ENCODE data around the gene DNAAF5.

Gene DNAAF5

GRCh38 chr7:753190-753589 lies 26.7 kb downstream of the DNAAF5 start:
- FAIRE-seq, result no peak
- DNase-seq (ENCODE audit: insufficient read length, low spot score), result no peak
- no peak for TF ChIP-seq SPI1 (IDR thresholded peaks at IDR 0.05; ENCODE audit: low read depth, low read length)
- TF ChIP-seq PAX5 (IDR thresholded peaks at IDR 0.05; ENCODE audit: insufficient read depth, low read length, severe bottlenecking), result no peak
- TF ChIP-seq POU2F2 (IDR thresholded peaks at IDR 0.05; ENCODE audit: low read depth, low read length), result no peak
- no peak for TF ChIP-seq POLR2AphosphoS5 (IDR thresholded peaks at IDR 0.05; ENCODE audit: low read depth, low read length)

- TF ChIP-seq TAF1 (IDR thresholded peaks at IDR 0.05; ENCODE audit: low read depth, low read length) (no peak), POLR2A (IDR thresholded peaks at IDR 0.05; ENCODE audit: low read depth, low read length) (no peak), PAX5 (IDR thresholded peaks at IDR 0.05; ENCODE audit: insufficient read depth, low read length, severe bottlenecking) (no peak), SPI1 (IDR thresholded peaks at IDR 0.05; ENCODE audit: low read depth, low read length) (no peak), POLR2AphosphoS5 (IDR thresholded peaks at IDR 0.05; ENCODE audit: low read depth, low read length) (no peak)
- FAIRE-seq, result no peak
- no peak for DNase-seq (ENCODE audit: insufficient read length, low spot score)
These were observed 28.3 kb downstream of the DNAAF5 start for GRCh38 chr7:754531-755412.

GRCh38 chr7:755413-755805 lies 28.9 kb downstream of the DNAAF5 start:
- no peak for TF ChIP-seq SPI1 (IDR thresholded peaks at IDR 0.05; ENCODE audit: low read depth, low read length)
- no peak for TF ChIP-seq POLR2AphosphoS5 (IDR thresholded peaks at IDR 0.05; ENCODE audit: low read depth, low read length)
- no peak for TF ChIP-seq POU2F2 (IDR thresholded peaks at IDR 0.05; ENCODE audit: low read depth, low read length)
- TF ChIP-seq PAX5 (IDR thresholded peaks at IDR 0.05; ENCODE audit: insufficient read depth, low read length, severe bottlenecking), result no peak
- TF ChIP-seq POLR2A (IDR thresholded peaks at IDR 0.05; ENCODE audit: low read depth, low read length), result no peak
- no peak for TF ChIP-seq TAF1 (IDR thresholded peaks at IDR 0.05; ENCODE audit: low read depth, low read length)
- no peak for FAIRE-seq
- DNase-seq (ENCODE audit: insufficient read length, low spot score), result no peak

- TF ChIP-seq TAF1 (IDR thresholded peaks at IDR 0.05; ENCODE audit: low read depth, low read length) (no peak), SPI1 (IDR thresholded peaks at IDR 0.05; ENCODE audit: low read depth, low read length) (no peak), POLR2AphosphoS5 (IDR thresholded peaks at IDR 0.05; ENCODE audit: low read depth, low read length) (no peak), POU2F2 (IDR thresholded peaks at IDR 0.05; ENCODE audit: low read depth, low read length) (no peak), POLR2A (IDR thresholded peaks at IDR 0.05; ENCODE audit: low read depth, low read length) (no peak), PAX5 (IDR thresholded peaks at IDR 0.05; ENCODE audit: insufficient read depth, low read length, severe bottlenecking) (no peak)
- FAIRE-seq, result no peak
These were observed 29.9 kb downstream of the DNAAF5 start for GRCh38 chr7:756231-756927.

GRCh38 chr7:756928-757560 lies 30.5 kb downstream of the DNAAF5 start:
- FAIRE-seq (no peak), DNase-seq (ENCODE audit: insufficient read length, low spot score) (no peak)
- TF ChIP-seq SPI1 (IDR thresholded peaks at IDR 0.05; ENCODE audit: low read depth, low read length) (no peak), POLR2AphosphoS5 (IDR thresholded peaks at IDR 0.05; ENCODE audit: low read depth, low read length) (no peak), POLR2A (IDR thresholded peaks at IDR 0.05; ENCODE audit: low read depth, low read length) (no peak), POU2F2 (IDR thresholded peaks at IDR 0.05; ENCODE audit: low read depth, low read length) (no peak)

More at GRCh38 chr7:756231-756927, 29.9 kb downstream of the DNAAF5 start:
- no peak for DNase-seq (ENCODE audit: insufficient read length, low spot score)

GRCh38 chr7:757741-758163 lies 31.3 kb downstream of the DNAAF5 start:
- no peak for FAIRE-seq
- TF ChIP-seq POU2F2 (IDR thresholded peaks at IDR 0.05; ENCODE audit: low read depth, low read length), result no peak
- TF ChIP-seq SPI1 (IDR thresholded peaks at IDR 0.05; ENCODE audit: low read depth, low read length), result no peak
- TF ChIP-seq POLR2A (IDR thresholded peaks at IDR 0.05; ENCODE audit: low read depth, low read length), result no peak
- TF ChIP-seq PAX5 (IDR thresholded peaks at IDR 0.05; ENCODE audit: insufficient read depth, low read length, severe bottlenecking), result no peak
- TF ChIP-seq POLR2AphosphoS5 (IDR thresholded peaks at IDR 0.05; ENCODE audit: low read depth, low read length), result no peak
- no peak for TF ChIP-seq TAF1 (IDR thresholded peaks at IDR 0.05; ENCODE audit: low read depth, low read length)
- DNase-seq (ENCODE audit: insufficient read length, low spot score), result no peak

- no peak for FAIRE-seq
- no peak for DNase-seq (ENCODE audit: insufficient read length, low spot score)
- TF ChIP-seq TAF1 (IDR thresholded peaks at IDR 0.05; ENCODE audit: low read depth, low read length) (no peak), SPI1 (IDR thresholded peaks at IDR 0.05; ENCODE audit: low read depth, low read length) (no peak), POU2F2 (IDR thresholded peaks at IDR 0.05; ENCODE audit: low read depth, low read length) (no peak), POLR2A (IDR thresholded peaks at IDR 0.05; ENCODE audit: low read depth, low read length) (no peak), POLR2AphosphoS5 (IDR thresholded peaks at IDR 0.05; ENCODE audit: low read depth, low read length) (no peak), PAX5 (IDR thresholded peaks at IDR 0.05; ENCODE audit: insufficient read depth, low read length, severe bottlenecking) (no peak)
These were observed 33.1 kb downstream of the DNAAF5 start for GRCh38 chr7:759569-759968.

GRCh38 chr7:760006-760405 lies 33.5 kb downstream of the DNAAF5 start:
- FAIRE-seq (no peak), DNase-seq (ENCODE audit: insufficient read length, low spot score) (no peak)
- TF ChIP-seq PAX5 (IDR thresholded peaks at IDR 0.05; ENCODE audit: insufficient read depth, low read length, severe bottlenecking) (no peak), SPI1 (IDR thresholded peaks at IDR 0.05; ENCODE audit: low read depth, low read length) (no peak), POU2F2 (IDR thresholded peaks at IDR 0.05; ENCODE audit: low read depth, low read length) (no peak), POLR2AphosphoS5 (IDR thresholded peaks at IDR 0.05; ENCODE audit: low read depth, low read length) (no peak)

- DNase-seq (ENCODE audit: insufficient read length, low spot score), result no peak
- TF ChIP-seq PAX5 (IDR thresholded peaks at IDR 0.05; ENCODE audit: insufficient read depth, low read length, severe bottlenecking), result no peak
- no peak for TF ChIP-seq POU2F2 (IDR thresholded peaks at IDR 0.05; ENCODE audit: low read depth, low read length)
- TF ChIP-seq POLR2A (IDR thresholded peaks at IDR 0.05; ENCODE audit: low read depth, low read length), result no peak
- TF ChIP-seq TAF1 (IDR thresholded peaks at IDR 0.05; ENCODE audit: low read depth, low read length), result no peak
- TF ChIP-seq POLR2AphosphoS5 (IDR thresholded peaks at IDR 0.05; ENCODE audit: low read depth, low read length), result no peak
- TF ChIP-seq SPI1 (IDR thresholded peaks at IDR 0.05; ENCODE audit: low read depth, low read length), result no peak
- FAIRE-seq, result no peak
These were observed 34.6 kb downstream of the DNAAF5 start for GRCh38 chr7:761101-761500.
